GM19324 (cell line): ENCODE data around the gene PEG3.

ENCODE experiments used
- ATAC-seq: cut with Tn5 transposase; IDR thresholded peaks from one replicate; pipeline ENCODE4 v1.9.1; 2021; ENCODE audit warnings: mild to moderate bottlenecking, moderate library complexity; ENCODE audit not compliant: unreplicated experiment, low FRiP score

The PEG3 gene

DNA sequence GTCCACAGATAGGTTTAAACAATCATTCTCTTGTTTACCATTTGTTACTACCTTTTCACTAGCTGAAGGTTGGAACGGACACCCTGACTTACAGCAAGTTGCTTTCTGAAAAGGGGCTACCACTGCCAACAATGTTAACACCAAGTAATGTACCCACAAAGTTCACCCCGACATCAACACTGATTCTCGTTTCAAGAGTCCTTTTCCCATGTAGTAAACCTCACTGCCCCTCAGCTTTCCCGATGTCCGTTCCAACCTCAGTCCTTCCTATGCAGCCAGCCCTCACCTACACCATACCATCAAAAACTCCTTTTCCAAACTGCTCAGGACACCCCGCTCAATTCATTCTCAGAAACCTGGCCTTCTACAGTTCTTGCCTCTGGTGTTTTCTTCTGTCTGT is 29.0 kb downstream of the PEG3 start:
- no peak for ATAC-seq

DNA sequence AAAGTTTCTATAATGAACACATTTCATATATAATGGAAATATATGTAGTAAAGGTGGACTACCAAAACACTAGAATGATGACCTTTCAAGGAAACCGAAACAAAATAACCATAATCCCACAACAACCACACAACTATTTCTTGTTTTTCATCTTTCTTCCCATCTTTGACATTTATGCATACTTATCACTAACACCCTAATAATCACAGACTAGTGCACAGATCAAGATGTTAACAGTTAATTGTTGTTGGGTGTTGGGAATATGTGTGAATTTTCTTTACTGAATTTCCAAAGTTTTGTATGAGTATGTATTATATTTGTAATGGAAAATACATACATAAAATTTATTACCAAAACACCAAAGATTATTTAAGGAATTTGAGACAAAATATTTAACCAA is 30.3 kb downstream of the PEG3 start:
- no peak for ATAC-seq

DNA sequence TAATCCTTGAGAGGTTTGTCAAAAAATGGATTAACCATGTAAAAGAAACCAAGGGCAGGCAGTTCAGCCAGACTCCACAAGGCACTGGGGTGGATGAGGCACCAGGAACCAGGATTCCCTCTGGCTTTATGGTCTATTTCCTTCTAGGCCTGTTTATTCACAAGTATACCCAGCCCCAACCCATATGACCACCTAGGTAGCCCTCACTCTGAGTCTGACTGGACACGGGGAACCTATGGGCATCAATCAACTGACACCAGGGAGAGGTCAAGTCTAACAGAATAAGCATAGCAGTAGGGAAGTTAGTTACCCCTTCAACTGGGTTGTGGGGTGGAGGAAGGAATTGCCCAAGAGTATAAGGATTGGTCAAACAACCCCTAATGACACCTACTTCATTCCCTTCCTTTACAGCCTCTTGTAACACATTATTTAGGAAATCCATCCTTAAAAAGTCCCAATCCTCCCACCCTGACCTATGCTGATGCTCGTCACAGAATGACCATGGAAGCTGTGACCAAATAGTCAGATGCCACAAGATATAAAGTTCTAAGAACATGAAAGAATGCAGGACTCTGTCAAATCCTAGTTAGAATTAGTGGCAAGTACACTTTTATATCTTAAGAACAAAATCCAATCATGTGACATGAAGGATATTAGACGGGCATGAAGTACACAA is 31.7 kb downstream of the PEG3 start:
- no peak for ATAC-seq

DNA sequence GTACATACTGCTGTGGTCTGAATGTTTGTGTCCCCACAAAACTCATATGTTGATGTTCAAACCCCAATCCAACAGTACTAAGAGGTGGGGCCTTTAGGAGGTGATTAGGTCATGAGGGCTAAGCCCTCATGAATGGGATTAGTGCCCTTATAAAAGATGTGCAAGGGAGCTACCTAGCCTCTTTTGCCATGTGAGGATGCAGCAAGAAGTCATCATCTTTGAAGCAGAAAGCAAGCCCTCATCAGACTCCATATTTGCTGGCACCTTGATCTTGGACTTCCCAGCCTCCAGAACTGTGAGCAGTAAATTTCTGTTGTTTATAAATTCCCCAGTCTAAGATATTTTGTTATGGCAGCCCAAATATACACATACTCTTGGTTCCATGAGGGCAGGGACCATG is 33.9 kb downstream of the PEG3 start:
- no peak for ATAC-seq
